ENCODE data around the gene SLC22A13.

DNA sequence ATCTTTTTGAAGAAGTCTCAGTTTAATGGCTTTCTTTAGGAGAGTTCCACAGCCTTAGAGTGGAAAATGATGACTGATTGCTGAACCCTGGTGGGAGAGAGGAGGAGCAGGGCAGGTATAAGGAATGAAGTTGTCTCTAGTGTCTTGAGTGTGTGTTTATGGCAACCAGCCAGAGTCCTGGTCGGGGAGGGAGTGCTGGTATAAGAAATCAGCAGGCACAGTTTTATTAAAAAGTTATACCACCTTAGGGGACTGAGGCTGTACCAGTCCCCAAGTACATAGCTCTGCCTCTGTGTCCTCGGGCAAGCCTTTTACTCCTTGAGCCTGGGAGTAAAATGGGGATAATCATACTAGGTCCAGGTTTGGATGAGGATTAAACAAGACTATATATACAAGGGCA, 46.3 kb downstream of the SLC22A13 start:
- TF ChIP-seq, protein P1, sequence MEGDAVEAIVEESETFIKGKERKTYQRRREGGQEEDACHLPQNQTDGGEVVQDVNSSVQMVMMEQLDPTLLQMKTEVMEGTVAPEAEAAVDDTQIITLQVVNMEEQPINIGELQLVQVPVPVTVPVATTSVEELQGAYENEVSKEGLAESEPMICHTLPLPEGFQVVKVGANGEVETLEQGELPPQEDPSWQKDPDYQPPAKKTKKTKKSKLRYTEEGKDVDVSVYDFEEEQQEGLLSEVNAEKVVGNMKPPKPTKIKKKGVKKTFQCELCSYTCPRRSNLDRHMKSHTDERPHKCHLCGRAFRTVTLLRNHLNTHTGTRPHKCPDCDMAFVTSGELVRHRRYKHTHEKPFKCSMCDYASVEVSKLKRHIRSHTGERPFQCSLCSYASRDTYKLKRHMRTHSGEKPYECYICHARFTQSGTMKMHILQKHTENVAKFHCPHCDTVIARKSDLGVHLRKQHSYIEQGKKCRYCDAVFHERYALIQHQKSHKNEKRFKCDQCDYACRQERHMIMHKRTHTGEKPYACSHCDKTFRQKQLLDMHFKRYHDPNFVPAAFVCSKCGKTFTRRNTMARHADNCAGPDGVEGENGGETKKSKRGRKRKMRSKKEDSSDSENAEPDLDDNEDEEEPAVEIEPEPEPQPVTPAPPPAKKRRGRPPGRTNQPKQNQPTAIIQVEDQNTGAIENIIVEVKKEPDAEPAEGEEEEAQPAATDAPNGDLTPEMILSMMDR (IDR thresholded peaks at IDR 0.05; ENCODE audit: low read length): no peak
- TF ChIP-seq EZH2 (IDR thresholded peaks at IDR 0.05; ENCODE audit: borderline replicate concordance, low read length): no peak

Data from OCI-LY1 (cell line).